Stromal cell of bone marrow (primary cell): Measurements from ENCODE around the gene SSNA1.

Source experiments
- DNase-seq: peaks from one replicate; pipeline ENCODE4 v3.0.0-alpha.2; 2012; ENCODE audit warnings: low read depth

SSNA1 gene

GRCh38 chr9:137152844-137153405, 35.6 kb upstream of the SSNA1 start:
- DNase-seq, result no peak

- no peak for DNase-seq
Measured at GRCh38 chr9:137156567-137157375, 31.7 kb upstream of the SSNA1 start.

GRCh38 chr9:137157618-137158415, 30.7 kb upstream of the SSNA1 start:
- no peak for DNase-seq

- no peak for DNase-seq
Measured at GRCh38 chr9:137158625-137159024, 29.9 kb upstream of the SSNA1 start.

GRCh38 chr9:137159105-137160053, 29.1 kb upstream of the SSNA1 start:
- no peak for DNase-seq

- DNase-seq, result no peak
Measured at GRCh38 chr9:137160054-137160425, 28.4 kb upstream of the SSNA1 start.

- DNase-seq, result no peak
Measured at GRCh38 chr9:137160716-137161557, 27.5 kb upstream of the SSNA1 start.

GRCh38 chr9:137161558-137162486, 26.7 kb upstream of the SSNA1 start:
- no peak for DNase-seq

- DNase-seq, result no peak
Measured at GRCh38 chr9:137162505-137163364, 25.7 kb upstream of the SSNA1 start.

- DNase-seq, result no peak
Measured at GRCh38 chr9:137163365-137163715, 25.1 kb upstream of the SSNA1 start.

GRCh38 chr9:137163805-137164204, 24.7 kb upstream of the SSNA1 start:
- DNase-seq, result no peak

GRCh38 chr9:137164370-137165249, 23.9 kb upstream of the SSNA1 start:
- DNase-seq, result no peak

- no peak for DNase-seq
Measured at GRCh38 chr9:137165250-137165836, 23.1 kb upstream of the SSNA1 start.

GRCh38 chr9:137166380-137167229, 21.9 kb upstream of the SSNA1 start:
- DNase-seq, result no peak

GRCh38 chr9:137167277-137167746, 21.2 kb upstream of the SSNA1 start:
- no peak for DNase-seq
